Measurements from ENCODE around the gene TRMT112.
"Not testable (repeated sequence)": the region's sequence is repeated elsewhere in the genome, so short reads cannot be mapped to it uniquely, and the experiment has no call there.

Gene TRMT112

GRCh38 chr11:64327993-64328392 lies 10.6 kb upstream of the TRMT112 start:
- DNase-seq, result no peak

DNA sequence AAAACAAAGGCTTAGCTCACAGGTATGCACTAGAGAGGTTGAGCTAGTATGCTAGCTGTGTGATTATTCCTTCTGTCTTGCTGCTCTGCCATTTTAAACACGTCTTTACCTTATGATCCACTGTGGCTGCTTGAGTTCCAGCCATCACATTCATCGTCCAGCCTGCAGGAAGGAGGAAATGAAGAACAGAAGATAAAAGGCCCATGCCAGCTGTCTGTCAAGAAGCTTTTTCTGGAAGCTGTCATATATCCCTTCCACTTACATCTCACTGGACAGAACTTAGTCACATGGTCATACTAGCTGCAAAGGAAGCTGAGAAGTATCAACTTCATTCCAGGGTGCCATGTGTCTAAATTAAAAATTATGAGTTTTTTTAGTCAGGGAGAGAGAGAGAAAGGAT lies 10.0 kb upstream of the TRMT112 start:
- DNase-seq, result no peak

- DNase-seq, result peak; percentile 33
These were observed 7.5 kb upstream of the TRMT112 start for GRCh38 chr11:64324692-64325469.

GRCh38 chr11:64323984-64324383 lies 6.6 kb upstream of the TRMT112 start:
- not testable (repeated sequence) for DNase-seq

- no peak for DNase-seq
These were observed 6.0 kb upstream of the TRMT112 start for GRCh38 chr11:64323373-64323772.

DNA sequence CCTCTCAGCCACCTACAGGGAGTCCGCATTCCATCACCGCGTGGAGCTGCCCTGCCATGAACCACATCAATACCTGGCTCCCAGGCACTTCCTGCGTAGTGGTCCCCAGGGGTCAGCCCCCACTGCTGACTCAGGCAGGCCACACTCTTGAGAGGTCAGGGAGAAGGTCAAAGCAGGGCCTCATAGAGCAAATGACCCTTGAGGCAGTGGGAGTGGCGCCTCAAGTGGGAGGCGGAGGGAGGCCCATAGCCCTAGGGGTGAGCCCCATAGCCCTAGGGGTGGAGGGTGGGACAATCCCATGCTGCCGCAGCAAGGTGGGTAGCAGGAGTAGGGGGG lies 5.5 kb upstream of the TRMT112 start:
- no peak for DNase-seq

DNA sequence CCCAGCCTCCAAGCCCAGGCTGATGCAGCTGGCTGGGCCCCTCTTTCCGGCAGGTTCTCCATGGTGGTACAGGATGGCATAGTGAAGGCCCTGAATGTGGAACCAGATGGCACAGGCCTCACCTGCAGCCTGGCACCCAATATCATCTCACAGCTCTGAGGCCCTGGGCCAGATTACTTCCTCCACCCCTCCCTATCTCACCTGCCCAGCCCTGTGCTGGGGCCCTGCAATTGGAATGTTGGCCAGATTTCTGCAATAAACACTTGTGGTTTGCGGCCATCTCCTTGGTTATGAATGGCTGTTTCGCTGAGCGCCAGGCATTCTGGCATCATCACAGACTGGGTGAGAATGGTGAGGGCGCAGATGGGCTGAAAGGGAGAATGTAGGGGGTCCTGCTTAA lies 4.2 kb upstream of the TRMT112 start:
- DNase-seq, result peak; percentile 33

DNA sequence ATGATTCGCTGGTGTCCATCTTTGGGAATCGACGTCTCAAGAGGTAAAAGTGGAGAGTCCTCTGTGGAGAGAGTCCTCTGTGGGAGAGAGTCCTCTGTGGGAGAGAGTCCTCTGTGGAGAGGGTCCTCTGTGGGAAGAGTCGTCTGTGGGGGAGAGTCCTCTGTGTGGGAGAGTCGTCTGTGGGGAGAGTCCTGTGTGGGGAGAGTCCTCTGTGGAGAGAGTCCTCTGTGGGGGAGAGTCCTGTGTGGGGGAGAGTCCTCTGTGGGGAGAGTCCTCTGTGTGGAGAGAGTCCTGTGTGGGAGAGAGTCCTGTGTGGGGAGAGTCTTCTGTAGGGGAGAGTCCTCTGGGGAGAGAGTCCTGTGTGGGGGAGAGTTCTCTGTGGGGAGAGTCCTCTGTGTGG lies 3.7 kb upstream of the TRMT112 start:
- no peak for DNase-seq

GRCh38 chr11:64320556-64320955 lies 3.2 kb upstream of the TRMT112 start:
- no peak for DNase-seq

GRCh38 chr11:64318766-64319761 lies 1.7 kb upstream of the TRMT112 start:
- no peak for DNase-seq

DNA sequence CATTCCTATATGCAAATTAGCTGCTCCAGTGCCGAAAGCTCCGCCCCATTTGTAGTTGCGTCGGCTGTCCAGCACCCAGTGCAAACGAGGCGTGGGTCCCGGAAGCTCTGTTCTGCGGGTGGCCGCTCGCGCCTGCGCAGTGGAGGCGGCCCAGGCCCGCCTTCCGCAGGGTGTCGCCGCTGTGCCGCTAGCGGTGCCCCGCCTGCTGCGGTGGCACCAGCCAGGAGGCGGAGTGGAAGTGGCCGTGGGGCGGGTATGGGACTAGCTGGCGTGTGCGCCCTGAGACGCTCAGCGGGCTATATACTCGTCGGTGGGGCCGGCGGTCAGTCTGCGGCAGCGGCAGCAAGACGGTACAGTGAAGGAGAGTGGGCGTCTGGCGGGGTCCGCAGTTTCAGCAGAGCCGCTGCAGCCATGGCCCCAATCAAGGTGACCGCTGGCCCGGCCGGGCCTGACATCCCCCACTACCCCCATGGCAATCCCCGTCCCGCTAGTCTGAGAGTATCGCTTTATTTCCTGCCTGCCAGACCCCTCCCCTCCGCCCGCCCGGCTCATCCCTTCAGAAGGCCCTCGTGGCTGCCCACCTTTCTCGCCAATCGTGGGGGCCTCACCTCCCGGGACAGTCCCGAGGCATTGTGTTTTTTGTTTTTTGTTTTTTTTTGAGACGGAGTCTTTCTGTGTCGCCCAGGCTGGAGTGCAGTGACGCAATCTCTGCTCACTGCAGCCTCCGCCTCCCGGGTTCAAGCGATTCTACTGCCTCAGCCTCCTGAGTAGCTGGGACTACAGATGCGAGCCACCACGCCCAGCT lies 804 bp upstream of the TRMT112 start, which contains the start of gene PRDX5:
Gene PRDX5 (plus strand): TSS at position 161 of the 805 bp plus-strand sequence. CDS start 95 bp downstream, at position 256.
- DNase-seq, result peak; percentile 94

DNA sequence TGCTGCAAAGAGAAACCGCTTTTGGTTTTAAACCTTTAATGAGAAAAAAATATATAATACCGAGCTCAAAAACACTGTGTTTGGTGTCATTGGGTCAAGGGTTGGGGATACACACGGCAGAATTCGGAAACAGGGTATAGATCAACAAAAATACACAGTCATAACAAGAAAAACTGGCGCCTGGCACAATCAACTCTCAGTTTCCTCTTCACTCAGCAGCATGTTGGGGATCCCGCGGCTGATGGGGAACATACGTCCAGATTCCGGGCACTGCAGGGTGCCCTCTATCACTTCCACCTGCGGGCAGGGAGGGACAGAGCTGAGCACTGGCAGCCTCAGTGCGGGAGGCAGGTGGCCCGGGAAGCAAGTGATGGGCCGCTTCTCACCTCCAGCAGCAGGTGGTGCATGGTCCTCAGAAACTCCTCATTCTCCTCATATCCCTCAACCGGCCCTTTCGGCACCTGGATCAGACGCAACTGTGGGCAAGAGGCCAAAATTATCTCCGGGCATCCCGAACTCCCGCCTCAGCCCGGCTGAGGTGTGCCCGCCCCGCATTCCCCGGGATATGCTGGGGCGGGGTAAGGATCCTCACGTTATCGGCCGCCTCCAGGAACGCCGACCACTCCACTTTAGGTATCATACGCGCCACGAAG lies 561 bp downstream of the TRMT112 start:
- DNase-seq, result peak; percentile 65

DNA sequence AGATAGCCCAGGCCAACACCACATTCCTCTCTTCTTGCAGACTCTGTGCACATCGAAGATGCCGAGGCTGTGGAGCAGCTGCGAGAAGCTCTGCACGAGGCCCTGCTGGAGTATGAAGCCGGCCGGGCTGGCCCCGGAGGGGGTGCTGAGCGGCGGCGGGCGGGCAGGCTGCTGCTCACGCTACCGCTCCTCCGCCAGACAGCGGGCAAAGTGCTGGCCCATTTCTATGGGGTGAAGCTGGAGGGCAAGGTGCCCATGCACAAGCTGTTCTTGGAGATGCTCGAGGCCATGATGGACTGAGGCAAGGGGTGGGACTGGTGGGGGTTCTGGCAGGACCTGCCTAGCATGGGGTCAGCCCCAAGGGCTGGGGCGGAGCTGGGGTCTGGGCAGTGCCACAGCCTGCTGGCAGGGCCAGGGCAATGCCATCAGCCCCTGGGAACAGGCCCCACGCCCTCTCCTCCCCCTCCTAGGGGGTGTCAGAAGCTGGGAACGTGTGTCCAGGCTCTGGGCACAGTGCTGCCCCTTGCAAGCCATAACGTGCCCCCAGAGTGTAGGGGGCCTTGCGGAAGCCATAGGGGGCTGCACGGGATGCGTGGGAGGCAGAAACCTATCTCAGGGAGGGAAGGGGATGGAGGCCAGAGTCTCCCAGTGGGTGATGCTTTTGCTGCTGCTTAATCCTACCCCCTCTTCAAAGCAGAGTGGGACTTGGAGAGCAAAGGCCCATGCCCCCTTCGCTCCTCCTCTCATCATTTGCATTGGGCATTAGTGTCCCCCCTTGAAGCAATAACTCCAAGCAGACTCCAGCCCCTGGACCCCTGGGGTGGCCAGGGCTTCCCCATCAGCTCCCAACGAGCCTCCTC lies 1.5 kb downstream of the TRMT112 start:
- DNase-seq, result not testable (repeated sequence)

DNA sequence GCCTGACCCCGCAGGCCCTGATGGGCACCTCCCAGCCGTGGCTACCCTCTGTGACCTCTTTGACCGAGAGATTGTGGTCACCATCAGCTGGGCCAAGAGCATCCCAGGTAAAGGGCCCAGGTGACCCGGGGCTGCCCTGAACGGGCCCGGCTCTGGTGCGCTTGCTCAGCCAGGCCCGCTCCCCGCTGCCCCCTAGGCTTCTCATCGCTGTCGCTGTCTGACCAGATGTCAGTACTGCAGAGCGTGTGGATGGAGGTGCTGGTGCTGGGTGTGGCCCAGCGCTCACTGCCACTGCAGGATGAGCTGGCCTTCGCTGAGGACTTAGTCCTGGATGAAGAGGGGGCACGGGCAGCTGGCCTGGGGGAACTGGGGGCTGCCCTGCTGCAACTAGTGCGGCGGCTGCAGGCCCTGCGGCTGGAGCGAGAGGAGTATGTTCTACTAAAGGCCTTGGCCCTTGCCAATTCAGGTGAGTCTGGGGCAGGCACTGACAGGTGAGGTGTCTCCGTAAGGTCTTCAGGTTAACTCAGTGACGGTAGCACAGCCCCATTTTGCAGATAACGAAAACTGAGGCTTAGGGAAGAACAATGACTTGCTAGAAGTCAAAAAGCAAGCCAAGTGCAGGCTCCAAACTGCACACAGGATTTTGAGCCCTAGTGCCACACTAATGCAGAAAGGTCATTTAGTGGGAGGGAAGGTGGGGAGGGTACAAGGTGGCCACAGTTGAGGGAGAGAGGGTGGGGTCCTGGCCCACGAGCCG lies 2.4 kb downstream of the TRMT112 start:
- DNase-seq, result no peak

DNA sequence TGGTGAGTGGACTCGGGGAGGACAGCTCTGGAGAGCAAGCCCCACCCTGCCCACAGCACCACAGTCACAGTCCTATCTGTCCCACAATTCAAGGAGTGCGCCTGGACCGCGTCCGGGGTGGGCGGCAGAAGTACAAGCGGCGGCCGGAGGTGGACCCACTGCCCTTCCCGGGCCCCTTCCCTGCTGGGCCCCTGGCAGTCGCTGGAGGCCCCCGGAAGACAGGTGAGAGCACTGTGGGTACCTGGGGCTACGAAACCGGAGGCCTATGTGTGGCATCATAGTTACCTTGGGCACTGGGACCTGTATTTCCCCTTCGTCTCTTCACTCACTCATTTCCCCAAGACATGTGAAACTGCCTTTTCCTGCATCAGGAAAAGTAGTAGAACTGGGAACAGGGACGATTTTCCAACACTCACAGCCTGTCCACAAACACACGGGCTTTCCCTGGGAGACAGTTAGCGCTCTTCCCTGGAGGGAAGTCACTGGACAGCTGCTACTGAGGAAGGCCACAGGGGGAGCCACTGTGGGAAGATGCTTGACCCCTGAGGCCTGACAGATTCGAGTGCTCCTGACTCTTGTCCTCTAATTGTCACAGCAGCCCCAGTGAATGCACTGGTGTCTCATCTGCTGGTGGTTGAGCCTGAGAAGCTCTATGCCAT lies 3.1 kb downstream of the TRMT112 start:
- no peak for DNase-seq

DNA sequence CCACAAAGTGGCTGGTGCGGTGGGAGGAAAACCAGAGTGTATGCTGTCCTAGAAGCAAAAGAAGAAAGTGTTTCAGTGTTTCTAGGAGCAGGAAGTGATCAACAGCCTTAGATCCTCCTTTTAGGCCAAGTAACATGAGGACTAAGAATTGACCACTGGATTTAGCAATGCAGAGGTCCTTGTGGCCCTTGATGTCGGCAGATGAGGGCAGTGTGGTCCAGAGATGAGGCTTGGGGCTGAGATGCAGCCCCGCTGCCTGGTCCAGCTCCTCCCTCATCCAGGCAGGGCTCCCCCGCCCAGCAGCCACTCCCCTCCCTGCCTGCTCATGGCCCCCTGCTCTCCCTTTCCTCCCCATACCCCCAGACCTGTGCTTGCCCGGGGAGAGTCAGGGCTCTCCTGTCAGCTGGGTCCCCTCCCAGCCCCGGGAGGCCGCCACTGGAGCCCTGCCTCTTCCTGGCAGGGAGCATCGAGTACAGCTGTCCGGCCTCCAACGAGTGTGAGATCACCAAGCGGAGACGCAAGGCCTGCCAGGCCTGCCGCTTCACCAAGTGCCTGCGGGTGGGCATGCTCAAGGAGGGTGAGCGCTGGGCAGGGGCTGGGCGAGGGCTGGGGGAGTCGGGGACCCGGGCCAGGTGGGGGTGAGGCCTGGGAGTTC lies 3.7 kb downstream of the TRMT112 start:
- no peak for DNase-seq

- no peak for DNase-seq
These were observed 4.4 kb downstream of the TRMT112 start for GRCh38 chr11:64312947-64313346.

GRCh38 chr11:64307795-64308194 lies 9.6 kb downstream of the TRMT112 start:
- DNase-seq, result not testable (repeated sequence)

DNA sequence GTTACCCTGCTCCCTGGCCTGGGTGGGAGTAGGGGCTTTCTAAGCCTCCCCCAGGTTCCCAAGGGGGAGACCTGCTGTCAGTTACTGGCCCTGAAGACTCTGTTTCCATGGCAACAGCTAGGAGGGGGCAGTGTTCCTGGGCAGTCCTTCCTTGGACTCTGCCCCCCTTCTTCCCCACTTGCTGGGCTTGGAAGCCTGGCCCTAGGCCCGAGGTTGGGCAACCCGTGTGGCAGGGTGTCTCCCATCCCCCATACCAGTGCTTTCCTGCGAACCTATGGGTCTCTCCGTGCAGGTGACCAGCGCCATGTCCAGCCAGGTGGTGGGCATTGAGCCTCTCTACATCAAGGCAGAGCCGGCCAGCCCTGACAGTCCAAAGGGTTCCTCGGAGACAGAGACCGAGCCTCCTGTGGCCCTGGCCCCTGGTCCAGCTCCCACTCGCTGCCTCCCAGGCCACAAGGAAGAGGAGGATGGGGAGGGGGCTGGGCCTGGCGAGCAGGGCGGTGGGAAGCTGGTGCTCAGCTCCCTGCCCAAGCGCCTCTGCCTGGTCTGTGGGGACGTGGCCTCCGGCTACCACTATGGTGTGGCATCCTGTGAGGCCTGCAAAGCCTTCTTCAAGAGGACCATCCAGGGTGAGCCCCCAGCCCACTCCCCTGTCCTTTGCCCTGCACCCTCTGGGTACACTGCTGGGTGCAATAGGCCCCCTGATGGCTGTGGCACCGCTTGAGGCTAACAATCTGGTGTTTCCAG lies 10.3 kb downstream of the TRMT112 start:
- DNase-seq, result no peak

All from NCI-H2171 (cell line).